ENCODE results near the gene STX16.

STX16 gene

GRCh38 chr20:58670659-58671058 lies 19.6 kb downstream of the STX16 start:
- no peak for DNase-seq (ENCODE audit: low read depth, low spot score)
- no peak overlapping the region for H3K27ac ChIP-seq

GRCh38 chr20:58673119-58673518 lies 22.0 kb downstream of the STX16 start:
- no peak overlapping the region for H3K27ac ChIP-seq
- DNase-seq (ENCODE audit: low read depth, low spot score) = no peak

GRCh38 chr20:58675146-58675584 lies 24.1 kb downstream of the STX16 start:
- no peak for DNase-seq (ENCODE audit: low read depth, low spot score)
- H3K27ac ChIP-seq = no peak overlapping the region

GRCh38 chr20:58675641-58676040 lies 24.6 kb downstream of the STX16 start:
- no peak overlapping the region for H3K27ac ChIP-seq
- DNase-seq (ENCODE audit: low read depth, low spot score) = no peak

- no peak overlapping the region for H3K27ac ChIP-seq
These were observed 25.1 kb downstream of the STX16 start for GRCh38 chr20:58676161-58676560.

GRCh38 chr20:58677079-58677604 lies 26.1 kb downstream of the STX16 start:
- no peak overlapping the region for H3K27ac ChIP-seq
- no peak for DNase-seq (ENCODE audit: low read depth, low spot score)

More at GRCh38 chr20:58676161-58676560, 25.1 kb downstream of the STX16 start:
- DNase-seq (ENCODE audit: low read depth, low spot score) = no peak

GRCh38 chr20:58677808-58678207 lies 26.7 kb downstream of the STX16 start:
- DNase-seq (ENCODE audit: low read depth, low spot score) = no peak
- H3K27ac ChIP-seq = no peak overlapping the region

GRCh38 chr20:58678806-58679205 lies 27.7 kb downstream of the STX16 start:
- H3K27ac ChIP-seq = no peak overlapping the region
- DNase-seq (ENCODE audit: low read depth, low spot score) = no peak

GRCh38 chr20:58682656-58683531 lies 31.8 kb downstream of the STX16 start:
- no peak overlapping the region for H3K27ac ChIP-seq
- DNase-seq (ENCODE audit: low read depth, low spot score) = peak; percentile 49

GRCh38 chr20:58684291-58684690 lies 33.2 kb downstream of the STX16 start:
- no peak for DNase-seq (ENCODE audit: low read depth, low spot score)
- no peak overlapping the region for H3K27ac ChIP-seq

GRCh38 chr20:58685988-58686387 lies 34.9 kb downstream of the STX16 start:
- DNase-seq (ENCODE audit: low read depth, low spot score) = no peak
- H3K27ac ChIP-seq = no peak overlapping the region

GRCh38 chr20:58688414-58688813 lies 37.3 kb downstream of the STX16 start:
- no peak for DNase-seq (ENCODE audit: low read depth, low spot score)
- no peak overlapping the region for H3K27ac ChIP-seq

- H3K27ac ChIP-seq = no peak overlapping the region
- DNase-seq (ENCODE audit: low read depth, low spot score) = no peak
These were observed 37.8 kb downstream of the STX16 start for GRCh38 chr20:58688840-58689239.

- no peak for DNase-seq (ENCODE audit: low read depth, low spot score)
These were observed 39.5 kb downstream of the STX16 start for GRCh38 chr20:58690396-58691135.

GRCh38 chr20:58691773-58692578 lies 40.9 kb downstream of the STX16 start:
- no peak for DNase-seq (ENCODE audit: low read depth, low spot score)
- peak overlapping the region; percentile 32 for H3K27ac ChIP-seq

More at GRCh38 chr20:58690396-58691135, 39.5 kb downstream of the STX16 start:
- H3K27ac ChIP-seq = peak overlapping the region; percentile 1

GRCh38 chr20:58692579-58693225 lies 41.6 kb downstream of the STX16 start, which contains the start of gene NPEPL1:
Gene NPEPL1 (plus strand): TSS chr20:58692800. CDS start chr20:58692901, 101 bp downstream.
- H3K27ac ChIP-seq = peak within 1 kb of the TSS; percentile 32
- DNase-seq (ENCODE audit: low read depth, low spot score) = no peak

- no peak for DNase-seq (ENCODE audit: low read depth, low spot score)
- peak overlapping the region; percentile 32 for H3K27ac ChIP-seq
These were observed 42.3 kb downstream of the STX16 start for GRCh38 chr20:58693226-58694006.

GRCh38 chr20:58694241-58695083 lies 43.4 kb downstream of the STX16 start:
- no peak overlapping the region for H3K27ac ChIP-seq
- DNase-seq (ENCODE audit: low read depth, low spot score) = no peak

Data from epithelial cell of prostate (primary cell).